DND-41 (cell line): ENCODE data around the gene MCCD1.

Experiments
- ATAC-seq: fragments of 200-7000 bp; cut with Tn5 transposase; 3 replicates; pipeline ENCODE4 v1.9.1; 2021; ENCODE audit warnings: low read depth; ENCODE audit not compliant: insufficient read depth
- DNase-seq: peaks from one replicate; pipeline ENCODE4 v3.0.0-alpha.2; 2020
- H2AFZ ChIP-seq: 2 replicates; pipeline ENCODE4 v1.6.0; 2012; ENCODE audit warnings: low read depth, low read length
- H3K27ac ChIP-seq: 2 replicates; pipeline ENCODE4 v1.5.1; 2012; ENCODE audit warnings: low read length, inconsistent platforms
- H3K27me3 ChIP-seq: fragments of 200-600 bp; sonication (generic); 2 replicates; pipeline ENCODE4 v1.6.0; 2012; ENCODE audit warnings: low read length, mild to moderate bottlenecking, inconsistent platforms; ENCODE audit not compliant: insufficient read depth, poor library complexity
- H3K36me3 ChIP-seq: 2 replicates; pipeline ENCODE4 v1.5.1; 2012; ENCODE audit warnings: low read length, inconsistent platforms; ENCODE audit not compliant: insufficient read depth
- H3K4me1 ChIP-seq: 2 replicates; pipeline ENCODE4 v1.5.1; 2012; ENCODE audit warnings: mild to moderate bottlenecking, low read length; ENCODE audit not compliant: insufficient read depth
- H3K4me2 ChIP-seq: 2 replicates; pipeline ENCODE4 v1.6.0; 2012; ENCODE audit warnings: mild to moderate bottlenecking, moderate library complexity, low read length, inconsistent platforms; ENCODE audit not compliant: insufficient read depth
- H3K4me3 ChIP-seq, 2 experiments: fragments of 200-600 bp in 1 of 2; shearing (Covaris generic) in 1 of 2; 2 replicates each; pipeline ENCODE4 v1.5.1; 2012 to 2016; ENCODE audit warnings: inconsistent platforms in 2 of 2, low read length in 2 of 2, mild to moderate bottlenecking in 2 of 2, low read depth in 1 of 2, moderate library complexity in 1 of 2
- H3K79me2 ChIP-seq: 2 replicates; pipeline ENCODE4 v1.6.0; 2012; ENCODE audit warnings: low read length, inconsistent platforms; ENCODE audit not compliant: insufficient read depth
- H3K9ac ChIP-seq: 2 replicates; pipeline ENCODE4 v1.6.0; 2012; ENCODE audit warnings: low read depth, mild to moderate bottlenecking, inconsistent platforms, low read length, moderate library complexity
- H3K9me3 ChIP-seq: 2 replicates; pipeline ENCODE4 v1.5.1; 2012; ENCODE audit warnings: low read length, moderate library complexity, mild to moderate bottlenecking, inconsistent platforms; ENCODE audit not compliant: insufficient read depth, severe bottlenecking
- H4K20me1 ChIP-seq: 2 replicates; pipeline ENCODE4 v1.6.0; 2012; ENCODE audit warnings: low read length; ENCODE audit not compliant: insufficient read depth
- EZH2 ChIP-seq: IDR thresholded peaks from 3 replicates; pipeline ENCODE4 v1.6.1; 2012; ENCODE audit warnings: borderline replicate concordance, low read depth, mild to moderate bottlenecking, moderate library complexity, low read length, inconsistent platforms; ENCODE audit not compliant: severe bottlenecking
- TF ChIP-seq, protein P1 (sequence below): IDR thresholded peaks from 2 replicates; pipeline ENCODE4 v1.5.1; 2012; ENCODE audit warnings: borderline replicate concordance, low read length, moderate library complexity, mild to moderate bottlenecking; ENCODE audit not compliant: poor library complexity, severe bottlenecking; ENCODE audit errors: extremely low read depth

The MCCD1 gene

DNA sequence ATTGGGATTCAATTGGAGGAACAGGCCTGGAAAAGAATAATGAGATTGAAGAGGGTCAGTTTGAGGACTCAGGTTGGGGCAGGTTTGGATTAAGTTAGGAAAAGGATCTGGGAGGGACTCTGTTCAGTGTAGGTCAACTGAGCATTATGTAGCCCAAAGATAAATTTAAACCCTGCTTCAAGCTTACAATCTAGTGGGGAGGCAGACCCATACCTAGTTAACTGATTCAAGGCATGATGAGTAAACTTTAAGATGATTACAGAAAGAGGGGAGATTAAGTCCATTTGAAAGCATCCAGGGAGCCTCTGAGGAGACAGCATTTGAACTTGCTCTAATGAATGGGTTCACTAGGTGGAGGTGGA is 31.9 kb downstream of the MCCD1 start:
- H2AFZ ChIP-seq, result no peak overlapping the region
- 0 out of 2 replicates have a peak, but pooled peaks cover 4% of the 10 kb centered on the region for H4K20me1 ChIP-seq
- no peak for TF ChIP-seq EZH2
- TF ChIP-seq, protein P1, sequence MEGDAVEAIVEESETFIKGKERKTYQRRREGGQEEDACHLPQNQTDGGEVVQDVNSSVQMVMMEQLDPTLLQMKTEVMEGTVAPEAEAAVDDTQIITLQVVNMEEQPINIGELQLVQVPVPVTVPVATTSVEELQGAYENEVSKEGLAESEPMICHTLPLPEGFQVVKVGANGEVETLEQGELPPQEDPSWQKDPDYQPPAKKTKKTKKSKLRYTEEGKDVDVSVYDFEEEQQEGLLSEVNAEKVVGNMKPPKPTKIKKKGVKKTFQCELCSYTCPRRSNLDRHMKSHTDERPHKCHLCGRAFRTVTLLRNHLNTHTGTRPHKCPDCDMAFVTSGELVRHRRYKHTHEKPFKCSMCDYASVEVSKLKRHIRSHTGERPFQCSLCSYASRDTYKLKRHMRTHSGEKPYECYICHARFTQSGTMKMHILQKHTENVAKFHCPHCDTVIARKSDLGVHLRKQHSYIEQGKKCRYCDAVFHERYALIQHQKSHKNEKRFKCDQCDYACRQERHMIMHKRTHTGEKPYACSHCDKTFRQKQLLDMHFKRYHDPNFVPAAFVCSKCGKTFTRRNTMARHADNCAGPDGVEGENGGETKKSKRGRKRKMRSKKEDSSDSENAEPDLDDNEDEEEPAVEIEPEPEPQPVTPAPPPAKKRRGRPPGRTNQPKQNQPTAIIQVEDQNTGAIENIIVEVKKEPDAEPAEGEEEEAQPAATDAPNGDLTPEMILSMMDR, result no peak
- H3K4me3 ChIP-seq, result no peak overlapping the region
- ATAC-seq (no peak), DNase-seq (no peak)
- no peaks in the 10 kb centered on the region for H3K9me3 ChIP-seq
- no peak overlapping the region for H3K4me2 ChIP-seq
- no peak overlapping the region for H3K9ac ChIP-seq
- peaks cover 48% of the 10 kb centered on the region for H3K36me3 ChIP-seq
- H3K27me3 ChIP-seq, result no peaks in the 10 kb centered on the region
- H3K27ac ChIP-seq, result no peak overlapping the region
- H3K4me1 ChIP-seq, result no peaks in the 10 kb centered on the region
- peaks cover 3% of the 10 kb centered on the region for H3K79me2 ChIP-seq

DNA sequence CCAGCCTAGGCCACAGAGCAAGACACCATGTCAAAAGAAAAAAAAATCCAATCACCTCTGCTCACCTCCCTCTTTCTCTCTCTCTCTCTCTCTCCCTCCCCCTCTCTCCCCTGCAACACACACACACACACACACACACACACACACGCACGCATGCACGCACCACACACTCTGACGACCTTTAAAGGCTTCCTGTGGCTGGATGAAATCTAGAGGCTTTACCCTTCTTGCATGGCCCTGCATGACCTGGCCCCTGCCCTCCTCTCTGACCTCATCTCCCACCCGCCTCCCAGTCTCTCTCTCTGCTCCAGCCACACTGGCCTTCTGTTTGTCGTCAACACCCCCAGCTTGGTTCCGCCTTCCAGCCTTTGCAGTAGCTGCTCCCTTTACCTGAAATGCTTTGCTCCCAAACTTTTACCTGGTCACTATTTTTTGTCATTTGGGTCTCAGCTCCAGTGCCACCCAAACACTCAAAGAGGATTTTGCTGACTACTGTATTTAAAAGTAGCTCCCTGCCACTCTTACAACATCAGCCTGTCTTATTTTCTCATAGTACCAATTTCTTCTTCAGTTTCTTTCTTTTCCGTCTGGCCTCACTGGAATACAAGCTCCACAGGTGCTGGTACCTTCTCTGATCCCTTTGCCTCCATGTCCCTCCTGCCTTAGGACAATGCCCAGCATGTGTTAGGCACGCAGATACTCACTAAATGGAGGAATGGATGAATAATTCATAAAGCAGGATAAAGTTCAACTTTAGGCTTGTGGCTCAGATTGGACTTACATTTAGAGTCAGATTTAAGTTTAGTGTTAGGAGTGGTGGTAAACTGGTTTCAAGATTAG is 39.0 kb downstream of the MCCD1 start:
- H3K79me2 ChIP-seq, result no peaks in the 10 kb centered on the region
- DNase-seq (no peak), ATAC-seq (0 out of 3 replicates have a peak, but pooled peaks have one; percentile 17)
- no peaks in the 10 kb centered on the region for H3K36me3 ChIP-seq
- TF ChIP-seq EZH2, result no peak
- TF ChIP-seq, protein P1, result no peak
- H3K9ac ChIP-seq, result no peak overlapping the region
- no peak overlapping the region for H3K27ac ChIP-seq
- no peak overlapping the region for H3K4me2 ChIP-seq
- no peaks in the 10 kb centered on the region for H4K20me1 ChIP-seq
- H2AFZ ChIP-seq, result no peak overlapping the region
- H3K9me3 ChIP-seq, result no peaks in the 10 kb centered on the region
- no peak overlapping the region for H3K4me3 ChIP-seq
- H3K4me1 ChIP-seq, result no peaks in the 10 kb centered on the region
- no peaks in the 10 kb centered on the region for H3K27me3 ChIP-seq

DNA sequence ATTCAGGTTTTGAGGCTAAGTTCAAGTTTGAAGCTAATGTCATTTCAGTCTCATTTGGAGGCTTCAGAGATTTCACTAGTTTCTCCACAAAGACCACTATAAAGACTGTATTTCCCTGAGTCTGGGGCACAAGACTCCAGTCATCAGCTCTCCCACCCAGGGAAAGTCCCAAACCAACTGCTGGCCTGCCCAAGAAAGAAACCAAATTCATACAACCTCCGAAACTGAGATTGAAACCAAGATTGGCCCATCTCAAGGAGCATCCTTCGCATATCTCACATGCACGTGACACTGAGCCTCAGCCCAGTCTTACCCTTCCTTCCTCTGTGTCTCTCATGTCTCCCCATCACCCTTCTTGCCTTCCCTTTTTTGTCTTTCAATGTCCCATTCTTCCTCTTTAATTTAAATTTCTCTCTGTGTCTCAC is 39.8 kb downstream of the MCCD1 start:
- Histone ChIP-seq H3K79me2 (no peaks in the 10 kb centered on the region), H3K9me3 (no peaks in the 10 kb centered on the region), H3K4me1 (no peaks in the 10 kb centered on the region), H3K27me3 (no peaks in the 10 kb centered on the region), H3K4me2 (no peak overlapping the region), H3K36me3 (no peaks in the 10 kb centered on the region), H4K20me1 (no peaks in the 10 kb centered on the region), H3K4me3 (no peak overlapping the region), H3K27ac (no peak overlapping the region), H3K9ac (no peak overlapping the region), H2AFZ (no peak overlapping the region)
- TF ChIP-seq, protein P1, result no peak
- no peak for TF ChIP-seq EZH2
- no peak for DNase-seq
- ATAC-seq, result peak; percentile 77
